HEK293 (cell line): ENCODE data around the gene DNAJB2.

Source experiments
- CTCF ChIA-PET: fragments of 350-600 bp; formaldehyde crosslinking; extraction: SDS; loops from one replicate; lab custom pipeline; 2021; ENCODE audit warnings: antibody characterized with exemption; lab: Yijun Ruan, JAX
- POLR2A ChIA-PET: fragments of 300-600 bp; formaldehyde crosslinking; extraction: SDS; loops from one replicate; lab custom pipeline; 2020; ENCODE audit warnings: antibody characterized with exemption, inconsistent platforms; lab: Yijun Ruan, JAX
- H3K27ac ChIP-seq: fragments of 200-500 bp; sonication (Bioruptor generic); 2 replicates; pipeline ENCODE4 v1.5.1; 2014; ENCODE audit warnings: low read depth, low read length, control low read depth, inconsistent platforms; ENCODE audit errors: extremely low read depth
- H3K36me3 ChIP-seq, 2 experiments: fragments of 200-500 bp in 1 of 2; sonication (Bioruptor generic) in 1 of 2; 1 replicate in 1 of 2; 2 replicates in 1 of 2; pipeline ENCODE4 v1.5.1; 2014 to 2017; ENCODE audit warnings: inconsistent platforms in 2 of 2, low read length in 2 of 2; ENCODE audit not compliant: control insufficient read depth in 2 of 2, insufficient read depth in 1 of 2
- H3K4me1 ChIP-seq: fragments of 200-500 bp; sonication (Bioruptor generic); 2 replicates; pipeline ENCODE4 v1.5.1; 2014; ENCODE audit warnings: mild to moderate bottlenecking, low read length, inconsistent platforms; ENCODE audit not compliant: control insufficient read depth, insufficient read depth
- H3K4me3 ChIP-seq: 2 replicates; pipeline ENCODE4 v1.5.1; 2011; ENCODE audit warnings: low read depth, mild to moderate bottlenecking, control low read depth, low read length, moderate library complexity
- H3K9me3 ChIP-seq: fragments of 200-500 bp; sonication (Bioruptor generic); 2 replicates; pipeline ENCODE4 v1.5.1; 2014; ENCODE audit warnings: low read depth, low read length, inconsistent platforms; ENCODE audit not compliant: control insufficient read depth, insufficient read depth
- KLF16 ChIP-seq: fragments of 450-650 bp; formaldehyde crosslinking; IDR thresholded peaks from 2 replicates; pipeline ENCODE4 v1.5.1; 2017; ENCODE audit warnings: missing biosample characterization, missing genetic modification characterization
- MEIS1 ChIP-seq: sonication (generic); formaldehyde crosslinking; IDR thresholded peaks from 2 replicates; pipeline ENCODE4 v1.8.1; 2022; ENCODE audit warnings: missing genetic modification reagents, mild to moderate bottlenecking, borderline replicate concordance
- PBX3 ChIP-seq: sonication (generic); formaldehyde crosslinking; IDR thresholded peaks from 2 replicates; pipeline ENCODE4 v1.8.1; 2022; ENCODE audit warnings: mild to moderate bottlenecking, moderate library complexity, missing genetic modification reagents
- PRDM10 ChIP-seq: fragments of 450-650 bp; formaldehyde crosslinking; IDR thresholded peaks from 2 replicates; pipeline ENCODE4 v1.5.1; 2016; ENCODE audit warnings: missing biosample characterization, missing genetic modification characterization
- SCRT1 ChIP-seq: fragments of 450-650 bp; formaldehyde crosslinking; IDR thresholded peaks from 2 replicates; pipeline ENCODE4 v1.5.1; 2016; ENCODE audit warnings: missing biosample characterization, missing genetic modification characterization, borderline replicate concordance
- ZBTB17 ChIP-seq: fragments of 450-650 bp; formaldehyde crosslinking; IDR thresholded peaks from 2 replicates; pipeline ENCODE4 v1.5.1; 2016; ENCODE audit warnings: missing biosample characterization, missing genetic modification characterization
- ZNF140 ChIP-seq: fragments of 450-650 bp; formaldehyde crosslinking; IDR thresholded peaks from 2 replicates; pipeline ENCODE4 v1.5.1; 2016; ENCODE audit warnings: missing biosample characterization, missing genetic modification characterization
- ZNF155 ChIP-seq: fragments of 450-650 bp; formaldehyde crosslinking; IDR thresholded peaks from 2 replicates; pipeline ENCODE4 v1.5.1; 2016; ENCODE audit warnings: missing biosample characterization, missing genetic modification characterization
- ZNF24 ChIP-seq: fragments of 450-650 bp; formaldehyde crosslinking; IDR thresholded peaks from 2 replicates; pipeline ENCODE4 v1.5.1; 2016; ENCODE audit warnings: missing biosample characterization, missing genetic modification characterization
- ZNF341 ChIP-seq: fragments of 450-650 bp; formaldehyde crosslinking; IDR thresholded peaks from 2 replicates; pipeline ENCODE4; 2016; ENCODE audit warnings: low read depth, missing biosample characterization, missing genetic modification characterization
- ZNF513 ChIP-seq: fragments of 450-650 bp; IDR thresholded peaks from 2 replicates; pipeline ENCODE4 v1.5.1; 2018; ENCODE audit warnings: missing biosample characterization, missing genetic modification characterization
- ZNF623 ChIP-seq: fragments of 450-650 bp; formaldehyde crosslinking; IDR thresholded peaks from 2 replicates; pipeline ENCODE4 v1.5.1; 2016; ENCODE audit warnings: missing biosample characterization, missing genetic modification characterization
- ZSCAN23 ChIP-seq: fragments of 450-650 bp; formaldehyde crosslinking; IDR thresholded peaks from 2 replicates; pipeline ENCODE4 v1.5.1; 2016; ENCODE audit warnings: missing biosample characterization, missing genetic modification characterization
- TF ChIP-seq, protein P1 (sequence below): fragments of 450-650 bp; formaldehyde crosslinking; IDR thresholded peaks from 2 replicates; pipeline ENCODE4 v1.5.1; 2017; ENCODE audit warnings: missing biosample characterization, missing genetic modification characterization
- TF ChIP-seq, protein P2 (sequence below): fragments of 450-650 bp; formaldehyde crosslinking; IDR thresholded peaks from 2 replicates; pipeline ENCODE4 v1.5.1; 2016; ENCODE audit warnings: missing biosample characterization, missing genetic modification characterization

DNAJB2 gene

GRCh38 chr2:219302412-219302968 lies 23.3 kb downstream of the DNAJB2 start:
- Histone ChIP-seq H3K4me1 (no peaks in the 10 kb centered on the region), H3K4me3 (no peak overlapping the region), H3K27ac (no peak overlapping the region), H3K9me3 (no peaks in the 10 kb centered on the region), H3K36me3 (no peaks in the 10 kb centered on the region)
- POLR2A ChIA-PET, result no interaction called here
- CTCF ChIA-PET, result interaction anchor here (0.6 to 3.6 kb wide), 4 partner anchors 8 to 449 kb away, joined by 3 to 24 read pairs (median 6); partner anchors contain the start of gene NHEJ1
- TF ChIP-seq, protein P1, sequence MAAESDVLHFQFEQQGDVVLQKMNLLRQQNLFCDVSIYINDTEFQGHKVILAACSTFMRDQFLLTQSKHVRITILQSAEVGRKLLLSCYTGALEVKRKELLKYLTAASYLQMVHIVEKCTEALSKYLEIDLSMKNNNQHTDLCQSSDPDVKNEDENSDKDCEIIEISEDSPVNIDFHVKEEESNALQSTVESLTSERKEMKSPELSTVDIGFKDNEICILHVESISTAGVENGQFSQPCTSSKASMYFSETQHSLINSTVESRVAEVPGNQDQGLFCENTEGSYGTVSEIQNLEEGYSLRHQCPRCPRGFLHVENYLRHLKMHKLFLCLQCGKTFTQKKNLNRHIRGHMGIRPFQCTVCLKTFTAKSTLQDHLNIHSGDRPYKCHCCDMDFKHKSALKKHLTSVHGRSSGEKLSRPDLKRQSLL (tag by site-specific recombination), result no peak
- TF ChIP-seq ZNF155 (tag by site-specific recombination) (no peak), SCRT1 (tag by site-specific recombination) (no peak), ZNF24 (tag by site-specific recombination) (no peak)
- TF ChIP-seq, protein P2, sequence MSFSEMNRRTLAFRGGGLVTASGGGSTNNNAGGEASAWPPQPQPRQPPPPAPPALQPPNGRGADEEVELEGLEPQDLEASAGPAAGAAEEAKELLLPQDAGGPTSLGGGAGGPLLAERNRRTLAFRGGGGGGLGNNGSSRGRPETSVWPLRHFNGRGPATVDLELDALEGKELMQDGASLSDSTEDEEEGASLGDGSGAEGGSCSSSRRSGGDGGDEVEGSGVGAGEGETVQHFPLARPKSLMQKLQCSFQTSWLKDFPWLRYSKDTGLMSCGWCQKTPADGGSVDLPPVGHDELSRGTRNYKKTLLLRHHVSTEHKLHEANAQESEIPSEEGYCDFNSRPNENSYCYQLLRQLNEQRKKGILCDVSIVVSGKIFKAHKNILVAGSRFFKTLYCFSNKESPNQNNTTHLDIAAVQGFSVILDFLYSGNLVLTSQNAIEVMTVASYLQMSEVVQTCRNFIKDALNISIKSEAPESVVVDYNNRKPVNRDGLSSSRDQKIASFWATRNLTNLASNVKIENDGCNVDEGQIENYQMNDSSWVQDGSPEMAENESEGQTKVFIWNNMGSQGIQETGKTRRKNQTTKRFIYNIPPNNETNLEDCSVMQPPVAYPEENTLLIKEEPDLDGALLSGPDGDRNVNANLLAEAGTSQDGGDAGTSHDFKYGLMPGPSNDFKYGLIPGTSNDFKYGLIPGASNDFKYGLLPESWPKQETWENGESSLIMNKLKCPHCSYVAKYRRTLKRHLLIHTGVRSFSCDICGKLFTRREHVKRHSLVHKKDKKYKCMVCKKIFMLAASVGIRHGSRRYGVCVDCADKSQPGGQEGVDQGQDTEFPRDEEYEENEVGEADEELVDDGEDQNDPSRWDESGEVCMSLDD (tag by site-specific recombination), result no peak

DNA sequence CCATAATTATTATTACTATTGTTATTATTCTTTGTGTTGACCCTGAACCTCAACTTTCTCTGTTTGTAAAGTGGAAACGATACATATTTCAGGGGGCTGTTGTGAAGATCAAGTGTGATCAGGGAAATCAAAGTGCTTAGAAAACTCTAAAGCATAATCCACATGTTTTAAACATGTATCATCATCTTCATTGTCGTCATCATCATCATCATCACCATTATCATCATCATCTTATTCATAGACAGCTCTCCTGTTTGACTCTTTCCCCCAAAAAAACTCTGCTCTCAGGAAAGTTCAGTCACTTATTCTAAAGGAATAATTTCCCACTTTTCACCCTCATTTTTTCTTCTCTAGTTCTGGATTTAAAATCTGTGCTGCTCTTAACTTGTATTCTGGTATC lies 25.1 kb downstream of the DNAJB2 start:
- TF ChIP-seq ZNF513 (tag by site-specific recombination) (peak; percentile 36), PRDM10 (tag by site-specific recombination) (no peak)
- TF ChIP-seq, all 188 proteins: peak for 1
- Histone ChIP-seq H3K9me3 (no peaks in the 10 kb centered on the region), H3K27ac (no peak overlapping the region), H3K36me3 (no peaks in the 10 kb centered on the region), H3K4me1 (no peaks in the 10 kb centered on the region), H3K4me3 (no peak overlapping the region)
- ChIA-PET POLR2A (no interaction called here), CTCF (interaction anchor here (0.6 to 3.6 kb wide), 3 partner anchors 10 to 128 kb away, joined by 3 to 24 read pairs (median 6); no protein-coding TSS in a partner anchor)

DNA sequence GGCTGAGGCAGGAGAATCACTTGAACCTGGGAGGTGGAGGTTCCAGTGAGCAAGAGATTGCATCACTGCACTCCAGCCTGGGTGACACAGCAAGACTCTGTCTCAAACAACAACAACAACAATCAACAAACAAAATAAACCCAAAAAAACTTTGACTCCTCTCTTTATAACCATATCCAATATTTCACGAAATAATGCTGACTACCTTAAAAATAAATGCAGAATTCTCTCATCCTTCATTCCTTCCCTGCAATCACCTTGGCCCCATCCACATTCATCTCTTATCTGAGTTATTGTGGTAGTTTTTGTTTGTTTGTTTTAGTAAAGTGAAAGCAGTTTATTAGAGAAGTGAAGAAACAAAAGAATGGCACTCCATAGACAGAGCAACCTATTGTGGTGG lies 26.9 kb downstream of the DNAJB2 start:
- POLR2A ChIA-PET, result no interaction called here
- Histone ChIP-seq H3K36me3 (no peaks in the 10 kb centered on the region), H3K27ac (no peak overlapping the region), H3K9me3 (no peaks in the 10 kb centered on the region), H3K4me1 (no peaks in the 10 kb centered on the region), H3K4me3 (no peak overlapping the region)
- CTCF ChIA-PET, result interaction anchor here (0.6 to 3.6 kb wide), 3 partner anchors 12 to 430 kb away, joined by 4 to 24 read pairs (median 5); no protein-coding TSS in a partner anchor
- TF ChIP-seq ZNF140, result no peak
- no peak for TF ChIP-seq KLF16
- no peak for TF ChIP-seq MEIS1 (CRISPR knock-in tag)
- TF ChIP-seq ZNF623 (tag by site-specific recombination), result no peak
- TF ChIP-seq ZNF341, result no peak
- TF ChIP-seq ZBTB17 (tag by site-specific recombination), result no peak
- TF ChIP-seq PBX3 (CRISPR knock-in tag), result no peak
- no peak for TF ChIP-seq ZSCAN23
